ENCODE data around the gene EDN1.

DNA sequence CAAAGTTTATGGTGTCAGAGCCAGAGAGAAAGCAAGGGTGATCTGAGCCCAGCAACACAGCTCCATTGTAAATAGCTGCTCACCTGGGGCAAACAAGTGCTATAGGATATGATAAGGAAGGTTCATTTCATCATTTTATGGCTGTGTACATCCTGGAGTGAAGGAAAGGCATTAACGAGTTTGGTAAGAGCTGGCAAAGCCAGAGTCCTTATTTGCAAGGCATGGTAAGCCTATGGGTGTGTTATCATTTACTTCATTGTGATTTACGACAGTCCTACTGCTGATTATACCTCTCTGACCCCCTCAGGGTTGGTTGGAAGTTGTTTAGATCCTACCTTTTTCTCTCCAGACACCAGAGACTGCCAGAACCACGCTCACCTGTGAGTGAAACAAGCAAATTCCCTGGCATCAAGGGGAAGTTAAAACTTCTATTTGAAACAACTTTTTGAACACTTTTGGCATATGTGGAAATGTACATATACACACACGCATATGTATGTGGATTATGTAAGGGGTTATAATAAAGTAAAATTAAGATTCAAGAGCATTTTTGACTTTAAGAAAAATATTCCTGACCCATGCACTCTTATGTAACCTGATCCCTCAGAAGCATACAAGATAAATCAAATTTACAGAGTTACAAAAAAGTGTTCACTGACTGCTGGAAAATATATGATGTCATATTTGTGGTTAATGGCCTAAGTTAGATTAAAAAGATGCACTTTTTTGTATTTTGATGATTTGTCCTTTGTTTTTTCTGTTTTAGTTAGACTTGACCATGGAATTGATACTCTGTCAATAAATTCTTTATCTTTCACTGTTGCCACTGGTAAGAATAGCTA, 40.4 kb upstream of the EDN1 start:
- TF ChIP-seq POLR2A (IDR thresholded peaks at IDR 0.05; ENCODE audit: low read depth): no peak
- TF ChIP-seq, protein P1, sequence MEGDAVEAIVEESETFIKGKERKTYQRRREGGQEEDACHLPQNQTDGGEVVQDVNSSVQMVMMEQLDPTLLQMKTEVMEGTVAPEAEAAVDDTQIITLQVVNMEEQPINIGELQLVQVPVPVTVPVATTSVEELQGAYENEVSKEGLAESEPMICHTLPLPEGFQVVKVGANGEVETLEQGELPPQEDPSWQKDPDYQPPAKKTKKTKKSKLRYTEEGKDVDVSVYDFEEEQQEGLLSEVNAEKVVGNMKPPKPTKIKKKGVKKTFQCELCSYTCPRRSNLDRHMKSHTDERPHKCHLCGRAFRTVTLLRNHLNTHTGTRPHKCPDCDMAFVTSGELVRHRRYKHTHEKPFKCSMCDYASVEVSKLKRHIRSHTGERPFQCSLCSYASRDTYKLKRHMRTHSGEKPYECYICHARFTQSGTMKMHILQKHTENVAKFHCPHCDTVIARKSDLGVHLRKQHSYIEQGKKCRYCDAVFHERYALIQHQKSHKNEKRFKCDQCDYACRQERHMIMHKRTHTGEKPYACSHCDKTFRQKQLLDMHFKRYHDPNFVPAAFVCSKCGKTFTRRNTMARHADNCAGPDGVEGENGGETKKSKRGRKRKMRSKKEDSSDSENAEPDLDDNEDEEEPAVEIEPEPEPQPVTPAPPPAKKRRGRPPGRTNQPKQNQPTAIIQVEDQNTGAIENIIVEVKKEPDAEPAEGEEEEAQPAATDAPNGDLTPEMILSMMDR (IDR thresholded peaks at IDR 0.05): no peak
- TF ChIP-seq POLR2AphosphoS5 (IDR thresholded peaks at IDR 0.05): no peak
- TF ChIP-seq EP300 (IDR thresholded peaks at IDR 0.05): no peak

Data from esophagus muscularis mucosa (tissue), 4 donors.